Activated B cell treated with CpG ODN at 0.5 μM for 24 hours (primary cell): ENCODE results near the gene TFF3. TPM values are rescaled to one million over a fixed set of nuclear protein-coding genes. Genes with fewer than 3 reads are reported as not detected.
A peak's percentile ranks its signal among the peaks of the same experiment; 100 is the strongest.

ENCODE experiments used
- ATAC-seq: fragments of 200-7000 bp; cut with Tn5 transposase; one replicate; pipeline ENCODE4 v1.10.0; 2021; ENCODE audit warnings: low read depth, mild to moderate bottlenecking, moderate library complexity
- CTCF ChIA-PET: fragments of 350-600 bp; sonication (Branson Sonifier 250); formaldehyde crosslinking; loops from one replicate; lab custom pipeline; 2021; ENCODE audit warnings: antibody characterized with exemption; lab: Charles Lee
- POLR2A ChIA-PET: fragments of 350-600 bp; sonication (Branson Sonifier 250); formaldehyde crosslinking; loops from one replicate; lab custom pipeline; 2021; ENCODE audit warnings: antibody characterized with exemption; lab: Charles Lee
- DNase-seq: peaks from one replicate; pipeline ENCODE4 v3.0.0; 2022
- H3K27ac Mint-ChIP-seq: one replicate; pipeline ENCODE4 v1.8.0; 2020; ENCODE audit warnings: mixed read lengths
- H3K27me3 Mint-ChIP-seq: one replicate; pipeline ENCODE4 v1.8.0; 2021; ENCODE audit warnings: mixed read lengths
- H3K36me3 Mint-ChIP-seq: one replicate; pipeline ENCODE4 v1.8.0; 2021; ENCODE audit warnings: low read depth, mixed read lengths
- H3K4me1 Mint-ChIP-seq: one replicate; pipeline ENCODE4 v1.8.0; 2021; ENCODE audit warnings: mixed read lengths
- H3K4me3 Mint-ChIP-seq: one replicate; pipeline ENCODE4 v1.8.0; 2020; ENCODE audit warnings: mild to moderate bottlenecking, mixed read lengths
- H3K9me3 Mint-ChIP-seq: one replicate; pipeline ENCODE4 v1.8.0; 2020; ENCODE audit warnings: mixed read lengths
- intact Hi-C: fragments of 100-400 bp; cut with micrococcal nuclease; formaldehyde crosslinking; loops from one replicate; pipeline ENCODE4 v1.15.1; 2024
- total RNA-seq: library from RNA; stranded (reverse); gene quantifications from 2 replicates; pipeline ENCODE4 v1.2.3, GENCODE V29; 2022
- TF ChIP-seq, protein P1 (sequence below): fragments of 200-600 bp; IDR thresholded peaks from one replicate; pipeline ENCODE4 v1.8.0; 2022; ENCODE audit warnings: antibody characterized with exemption, mild to moderate bottlenecking

Gene TFF3
- total RNA-seq, 1 donor from 2014 or later, result not detected

DNA sequence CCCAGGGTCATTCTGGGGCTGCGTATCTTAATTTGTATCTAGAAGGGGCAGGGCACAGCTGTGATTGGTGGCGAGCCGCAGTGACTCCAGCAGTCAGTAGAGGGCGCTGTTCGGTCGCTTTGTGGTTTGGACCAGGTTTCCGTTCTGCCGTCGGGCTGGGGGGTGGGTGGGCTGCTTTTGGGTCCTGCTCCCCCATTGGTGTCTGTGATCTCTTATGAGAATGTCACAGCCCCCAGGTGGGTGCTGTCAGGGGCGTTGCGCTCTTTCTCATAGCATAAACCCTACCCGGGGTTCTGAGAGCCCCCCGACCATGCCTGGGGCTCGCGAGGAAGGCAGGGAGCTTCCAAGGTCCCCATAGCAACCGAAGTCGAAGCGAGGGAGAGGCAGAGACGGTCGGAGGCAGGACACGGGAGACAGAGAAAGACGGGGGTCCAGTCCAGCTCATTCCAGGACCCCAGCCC, 5.4 kb downstream of the TFF3 start:
- Mint-ChIP-seq H3K27me3 (peaks cover 18% of the 10 kb centered on the region), H3K4me3 (no peak overlapping the region), H3K36me3 (no peaks in the 10 kb centered on the region), H3K4me1 (peaks cover 6% of the 10 kb centered on the region), H3K9me3 (no peaks in the 10 kb centered on the region), H3K27ac (no peak overlapping the region)
- TF ChIP-seq, protein P1, sequence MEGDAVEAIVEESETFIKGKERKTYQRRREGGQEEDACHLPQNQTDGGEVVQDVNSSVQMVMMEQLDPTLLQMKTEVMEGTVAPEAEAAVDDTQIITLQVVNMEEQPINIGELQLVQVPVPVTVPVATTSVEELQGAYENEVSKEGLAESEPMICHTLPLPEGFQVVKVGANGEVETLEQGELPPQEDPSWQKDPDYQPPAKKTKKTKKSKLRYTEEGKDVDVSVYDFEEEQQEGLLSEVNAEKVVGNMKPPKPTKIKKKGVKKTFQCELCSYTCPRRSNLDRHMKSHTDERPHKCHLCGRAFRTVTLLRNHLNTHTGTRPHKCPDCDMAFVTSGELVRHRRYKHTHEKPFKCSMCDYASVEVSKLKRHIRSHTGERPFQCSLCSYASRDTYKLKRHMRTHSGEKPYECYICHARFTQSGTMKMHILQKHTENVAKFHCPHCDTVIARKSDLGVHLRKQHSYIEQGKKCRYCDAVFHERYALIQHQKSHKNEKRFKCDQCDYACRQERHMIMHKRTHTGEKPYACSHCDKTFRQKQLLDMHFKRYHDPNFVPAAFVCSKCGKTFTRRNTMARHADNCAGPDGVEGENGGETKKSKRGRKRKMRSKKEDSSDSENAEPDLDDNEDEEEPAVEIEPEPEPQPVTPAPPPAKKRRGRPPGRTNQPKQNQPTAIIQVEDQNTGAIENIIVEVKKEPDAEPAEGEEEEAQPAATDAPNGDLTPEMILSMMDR, result no peak
- DNase-seq (peak; percentile 43), ATAC-seq (peak; percentile 71)
- intact Hi-C loops, result loop anchor here (1.0 kb wide), 3 partner anchors 141 to 228 kb away; no protein-coding TSS in a partner anchor
- CTCF ChIA-PET, result interaction anchor here (0.9 to 3.1 kb wide), 13 partner anchors 9 to 583 kb away, joined by 3 to 25 read pairs (median 4); partner anchors contain the start of gene NDUFV3
- POLR2A ChIA-PET, result interaction anchor here (0.6 to 0.8 kb wide), 3 partner anchors 14 to 928 kb away, joined by 3 to 7 read pairs (median 4); no protein-coding TSS in a partner anchor

- peaks cover 6% of the 10 kb centered on the region for H3K4me1 Mint-ChIP-seq
- ChIA-PET CTCF (interaction anchor here (0.9 to 3.1 kb wide), 10 partner anchors 13 to 584 kb away, joined by 3 to 25 read pairs (median 4); partner anchors contain the start of gene NDUFV3), POLR2A (interaction anchor here (0.7 to 0.8 kb wide), 2 partner anchors 13 to 110 kb away, joined by 3 to 4 read pairs; no protein-coding TSS in a partner anchor)
- intact Hi-C loops, result loop anchor here (1.0 kb wide), 3 partner anchors 141 to 228 kb away; no protein-coding TSS in a partner anchor
- no peaks in the 10 kb centered on the region for H3K9me3 Mint-ChIP-seq
- peak; percentile 2 for DNase-seq
- H3K36me3 Mint-ChIP-seq, result no peaks in the 10 kb centered on the region
- TF ChIP-seq, protein P1, result no peak
- H3K4me3 Mint-ChIP-seq, result no peak overlapping the region
- H3K27ac Mint-ChIP-seq, result no peak overlapping the region
- no peak for ATAC-seq
- H3K27me3 Mint-ChIP-seq, result peaks cover 18% of the 10 kb centered on the region
Measured at GRCh38 chr21:42308914-42309752, 6.1 kb downstream of the TFF3 start.

DNA sequence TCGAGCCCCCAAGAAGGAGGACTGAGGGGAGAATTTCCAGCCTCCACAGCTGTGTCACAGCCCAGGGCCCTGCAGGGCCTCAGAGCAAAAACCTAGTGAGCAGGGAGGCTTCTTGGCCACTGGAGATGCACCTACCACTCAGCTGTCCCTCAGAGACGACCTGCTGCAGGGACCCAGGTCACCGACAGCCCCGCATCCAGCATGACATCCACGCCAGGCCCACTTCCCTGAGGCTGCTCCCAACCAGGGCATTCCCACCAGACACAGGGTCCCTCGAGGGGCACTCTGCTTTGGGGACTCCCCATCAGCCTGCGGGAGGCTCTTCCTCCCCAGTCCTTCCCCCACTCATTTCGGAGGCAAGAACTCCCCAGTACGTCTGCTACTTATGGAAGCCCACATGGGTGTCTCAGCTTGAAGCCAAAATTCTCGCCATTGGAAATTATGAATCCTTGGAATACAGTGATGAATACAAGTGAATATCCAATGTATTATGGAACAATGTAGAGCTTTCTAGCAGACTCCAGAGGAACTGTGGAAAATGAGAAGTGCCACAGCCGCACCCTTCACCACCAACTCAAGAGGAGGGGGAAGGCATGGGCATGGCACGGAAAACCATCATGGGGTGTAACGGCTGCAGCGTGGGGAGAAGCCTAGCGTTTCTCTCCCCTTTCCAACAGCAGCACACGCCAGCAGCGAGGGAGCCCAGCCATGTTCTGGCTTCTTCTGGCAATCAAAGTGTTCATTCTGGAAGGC, 6.9 kb downstream of the TFF3 start:
- no peak for ATAC-seq
- Mint-ChIP-seq H3K4me3 (no peak overlapping the region), H3K27me3 (peaks cover 18% of the 10 kb centered on the region), H3K9me3 (no peaks in the 10 kb centered on the region), H3K4me1 (peaks cover 6% of the 10 kb centered on the region), H3K27ac (no peak overlapping the region), H3K36me3 (no peaks in the 10 kb centered on the region)
- ChIA-PET CTCF (interaction anchor here (1.9 kb wide), 1 partner anchor 12 kb away, joined by 5 read pairs; no protein-coding TSS in a partner anchor), POLR2A (no interaction called here)
- TF ChIP-seq, protein P1, result no peak
- intact Hi-C loops, result no loop called here
- peak; percentile 1 for DNase-seq

GRCh38 chr21:42307106-42307505, 8.1 kb downstream of the TFF3 start:
- POLR2A ChIA-PET, result no interaction called here
- Mint-ChIP-seq H3K36me3 (no peaks in the 10 kb centered on the region), H3K27me3 (peaks cover 18% of the 10 kb centered on the region), H3K4me3 (no peak overlapping the region), H3K27ac (no peak overlapping the region), H3K4me1 (peaks cover 6% of the 10 kb centered on the region), H3K9me3 (no peaks in the 10 kb centered on the region)
- DNase-seq (peak; percentile 1), ATAC-seq (no peak)
- intact Hi-C loops, result no loop called here
- CTCF ChIA-PET, result no interaction called here
- TF ChIP-seq, protein P1, result no peak
